Activated CD4-positive, alpha-beta memory T cell treated with anti-CD3 and anti-CD28 coated beads, Interleukin-2, amount 10 ng/mL, durations not matched to agents 7 days and 5 days (primary cell): ENCODE measurements around the gene ZFP2. TPM values are rescaled to one million over a fixed set of nuclear protein-coding genes. Genes with fewer than 3 reads are reported as not detected.
A peak's percentile ranks its signal among the peaks of the same experiment; 100 is the strongest.
"Not testable (repeated sequence)": the region's sequence is repeated elsewhere in the genome, so short reads cannot be mapped to it uniquely, and the experiment has no call there.

Source experiments
- CTCF ChIA-PET: fragments of 350-600 bp; sonication (Branson Sonifier 250); formaldehyde crosslinking; loops from one replicate; lab custom pipeline; 2021; ENCODE audit warnings: antibody characterized with exemption, inconsistent platforms; lab: Charles Lee
- POLR2A ChIA-PET: fragments of 350-600 bp; sonication (Branson Sonifier 250); formaldehyde crosslinking; loops from one replicate; lab custom pipeline; 2021; ENCODE audit warnings: antibody characterized with exemption; lab: Charles Lee
- DNase-seq: peaks from one replicate; pipeline ENCODE4 v3.0.0-alpha.2; 2020
- H3K27ac Mint-ChIP-seq: one replicate; pipeline ENCODE4 v1.8.0; 2021; ENCODE audit warnings: mild to moderate bottlenecking, mixed read lengths
- H3K27me3 Mint-ChIP-seq: one replicate; pipeline ENCODE4 v1.8.0; 2021; ENCODE audit warnings: mixed read lengths
- H3K36me3 Mint-ChIP-seq: one replicate; pipeline ENCODE4 v1.8.0; 2021; ENCODE audit warnings: low read depth, mixed read lengths
- H3K4me1 Mint-ChIP-seq: one replicate; pipeline ENCODE4 v1.8.0; 2021; ENCODE audit warnings: mixed read lengths
- H3K4me3 Mint-ChIP-seq: one replicate; pipeline ENCODE4 v1.8.0; 2021; ENCODE audit warnings: mild to moderate bottlenecking, mixed read lengths
- H3K9me3 Mint-ChIP-seq: one replicate; pipeline ENCODE4 v1.8.0; 2021; ENCODE audit warnings: mixed read lengths
- total RNA-seq, 2 experiments: library from RNA; stranded (reverse); gene quantifications; one replicate each; pipeline ENCODE4 v1.2.3, GENCODE V29; 2021

ZFP2 gene
- under 1 TPM in 1 of 2 experiments, not detected in 1; 0.15 TPM for total RNA-seq

DNA sequence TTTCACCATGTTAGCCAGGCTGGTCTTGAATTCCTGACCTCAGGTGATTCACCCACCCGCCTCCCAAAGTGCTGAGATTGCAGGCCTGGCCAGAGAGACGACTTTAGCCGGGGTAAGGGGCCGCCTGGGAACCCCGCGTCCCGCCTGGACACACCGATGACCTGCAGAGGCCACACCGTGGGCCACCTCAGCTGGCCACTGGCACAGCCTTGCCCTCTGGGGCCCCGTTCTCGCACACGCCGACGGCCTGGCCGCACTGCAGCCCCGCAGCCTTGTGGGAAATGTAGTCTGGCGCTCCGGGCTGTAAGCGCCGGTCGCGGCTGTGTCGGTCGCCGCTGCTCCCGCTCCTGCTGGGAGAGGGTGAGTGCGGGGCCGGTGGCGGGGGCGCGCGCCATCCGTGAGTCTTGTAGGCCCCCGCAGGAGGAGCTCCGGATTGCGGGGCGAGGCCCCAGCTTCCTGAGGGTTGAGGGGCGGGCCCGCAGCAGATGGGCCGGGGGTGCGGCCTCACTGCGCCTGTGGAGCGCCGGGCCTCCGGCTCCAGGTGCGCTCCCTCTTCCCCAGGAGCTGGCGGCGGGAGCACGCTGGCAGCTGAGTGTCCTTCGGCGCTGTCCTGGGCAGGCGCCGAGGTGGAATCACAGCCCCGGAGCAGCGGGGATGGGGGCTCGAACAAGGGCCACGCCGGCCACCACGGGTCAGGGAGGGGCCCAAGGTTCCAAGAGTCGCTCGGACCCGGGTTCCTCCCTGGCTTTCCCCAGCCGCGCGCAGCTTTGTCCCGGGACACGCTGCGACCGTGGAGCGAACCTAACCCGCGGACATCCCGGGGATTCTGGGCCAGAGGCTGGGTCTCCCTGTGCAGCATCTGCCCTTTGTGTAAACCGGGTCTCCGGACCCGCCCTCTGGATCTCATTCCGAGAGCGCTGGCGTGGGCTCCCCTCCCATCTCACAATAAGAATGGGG is at the start of gene ZFP2:
Gene ZFP2 (plus strand): TSS at position 299 of the 957 bp plus-strand sequence. CDS start 35,401 bp downstream, outside the sequence.
- CTCF ChIA-PET = interaction anchor here (0.8 kb wide), 1 partner anchor 165 kb away, joined by 3 read pairs; the partner anchor contains the start of gene ZNF354C
- Mint-ChIP-seq H3K27ac (no peak within 1 kb of the TSS), H3K4me3 (peak within 1 kb of the TSS; percentile 55), H3K9me3 (peaks cover 44% of the 10 kb centered on the region), H3K36me3 (peaks cover 6% of the 10 kb centered on the region), H3K27me3 (no peaks in the 10 kb centered on the region), H3K4me1 (peaks cover 2% of the 10 kb centered on the region)
- POLR2A ChIA-PET = no interaction called here
- DNase-seq = peak; percentile 17

GRCh38 chr5:178849316-178849715 is 46.4 kb upstream of the ZFP2 start:
- Mint-ChIP-seq H3K27me3 (peaks cover 3% of the 10 kb centered on the region), H3K4me1 (no peaks in the 10 kb centered on the region), H3K27ac (no peak overlapping the region), H3K4me3 (no peak overlapping the region), H3K9me3 (peaks cover 10% of the 10 kb centered on the region), H3K36me3 (no peaks in the 10 kb centered on the region)
- CTCF ChIA-PET = no interaction called here
- POLR2A ChIA-PET = no interaction called here
- no peak for DNase-seq

DNA sequence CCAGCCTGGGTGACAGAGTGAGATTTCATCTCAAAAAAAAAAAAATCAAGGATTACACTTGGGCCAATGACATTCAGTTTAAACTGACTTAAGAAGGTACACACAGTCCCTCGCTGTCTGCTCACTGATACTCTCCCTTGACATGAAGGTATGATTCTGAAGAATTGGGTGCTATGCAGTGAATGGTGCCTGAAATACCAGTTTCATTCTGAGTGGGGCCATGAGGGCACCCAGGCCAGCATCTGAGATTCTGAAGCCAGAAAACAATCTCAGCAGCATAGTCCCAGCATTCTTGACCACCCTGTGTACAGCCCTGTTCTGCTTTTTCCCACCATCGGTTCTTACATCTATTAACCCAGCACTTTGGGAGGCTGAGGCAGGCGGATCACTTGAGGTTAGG is 43.8 kb upstream of the ZFP2 start:
- Mint-ChIP-seq H3K27me3 (peaks cover 3% of the 10 kb centered on the region), H3K36me3 (no peaks in the 10 kb centered on the region), H3K27ac (no peak overlapping the region), H3K9me3 (peaks cover 10% of the 10 kb centered on the region), H3K4me1 (no peaks in the 10 kb centered on the region), H3K4me3 (no peak overlapping the region)
- DNase-seq = no peak
- ChIA-PET CTCF (no interaction called here), POLR2A (no interaction called here)

GRCh38 chr5:178854284-178854683 is 41.4 kb upstream of the ZFP2 start:
- ChIA-PET POLR2A (no interaction called here), CTCF (no interaction called here)
- Mint-ChIP-seq H3K36me3 (no peaks in the 10 kb centered on the region), H3K4me1 (peaks cover 7% of the 10 kb centered on the region), H3K9me3 (peaks cover 11% of the 10 kb centered on the region), H3K27ac (no peak overlapping the region), H3K27me3 (peaks cover 3% of the 10 kb centered on the region), H3K4me3 (no peak overlapping the region)
- DNase-seq = no peak

- ChIA-PET POLR2A (interaction anchor here (0.8 to 1.6 kb wide), 3 partner anchors 130 to 234 kb away, joined by 3 to 10 read pairs (median 6); partner anchors contain the start of genes CLK4, ZNF354A and ZNF354C), CTCF (interaction anchor here (0.7 to 1.9 kb wide), 4 partner anchors 15 to 200 kb away, joined by 3 to 18 read pairs (median 4); partner anchors contain the start of genes ZNF354A and ZNF354C)
- H3K4me3 Mint-ChIP-seq = peak within 1 kb of the TSS; percentile 82
- DNase-seq = peak; percentile 85
- no peaks in the 10 kb centered on the region for H3K27me3 Mint-ChIP-seq
- H3K27ac Mint-ChIP-seq = peak within 1 kb of the TSS; percentile 63
- H3K9me3 Mint-ChIP-seq = peaks cover 17% of the 10 kb centered on the region
- H3K4me1 Mint-ChIP-seq = peaks cover 22% of the 10 kb centered on the region
- H3K36me3 Mint-ChIP-seq = peaks cover 25% of the 10 kb centered on the region
Measured at GRCh38 chr5:178859625-178860521, 35.8 kb upstream of the ZFP2 start, which contains the start of gene ZNF354B. ZNF354B (plus strand) TSS chr5:178859953; CDS start chr5:178861048, 1,095 bp downstream.

DNA sequence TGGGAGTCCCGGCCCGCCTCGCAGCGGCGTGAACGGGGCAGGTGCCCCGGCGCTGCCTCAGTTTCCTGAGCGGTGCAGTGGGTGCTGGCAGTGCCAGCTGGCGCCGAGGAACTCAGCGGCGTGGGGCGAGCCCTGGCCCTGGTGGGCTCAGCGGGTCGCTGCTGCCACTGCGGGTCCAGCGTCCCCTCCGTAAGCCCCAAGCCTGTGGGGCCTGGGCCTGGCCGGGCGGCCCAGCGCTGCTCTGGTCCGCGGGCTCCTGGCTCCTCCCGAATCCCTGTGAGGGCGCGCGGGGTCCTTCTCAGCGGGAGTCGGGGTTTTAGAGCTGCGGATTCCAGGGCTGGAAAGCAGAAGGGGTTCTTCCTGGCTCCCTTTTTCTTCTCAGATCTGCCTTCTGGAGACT is 35.1 kb upstream of the ZFP2 start:
- Mint-ChIP-seq H3K9me3 (peaks cover 19% of the 10 kb centered on the region), H3K4me1 (peaks cover 22% of the 10 kb centered on the region), H3K36me3 (peaks cover 33% of the 10 kb centered on the region)
- DNase-seq, H3K27me3 Mint-ChIP-seq, H3K4me3 Mint-ChIP-seq, H3K27ac Mint-ChIP-seq, CTCF ChIA-PET, POLR2A ChIA-PET: not testable (repeated sequence)

DNA sequence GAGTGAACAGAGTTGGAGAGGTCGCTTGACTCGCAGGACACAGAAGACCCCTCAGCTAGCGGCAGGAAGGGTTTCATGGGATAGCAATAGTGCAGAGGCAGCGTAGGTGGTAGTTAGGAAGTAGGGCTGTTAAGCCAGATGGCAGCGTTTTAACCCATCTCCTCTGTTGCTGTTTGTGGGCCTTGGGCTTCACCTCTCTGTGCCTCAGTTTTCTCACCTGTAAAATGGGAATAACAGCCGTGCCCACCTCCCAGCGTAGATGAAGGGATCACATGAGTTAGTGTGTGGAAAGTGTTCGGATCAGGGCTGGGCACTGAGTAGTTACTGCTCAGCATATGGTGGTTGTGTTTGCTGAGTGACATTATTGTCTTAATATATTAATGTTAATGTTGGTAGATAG is 34.1 kb upstream of the ZFP2 start:
- no peak for DNase-seq
- Mint-ChIP-seq H3K27ac (no peak overlapping the region), H3K9me3 (peaks cover 22% of the 10 kb centered on the region), H3K27me3 (no peaks in the 10 kb centered on the region), H3K4me3 (peak overlapping the region; percentile 62), H3K36me3 (peaks cover 43% of the 10 kb centered on the region), H3K4me1 (peaks cover 22% of the 10 kb centered on the region)
- POLR2A ChIA-PET = no interaction called here
- CTCF ChIA-PET = interaction anchor here (0.6 kb wide), 1 partner anchor 66 kb away, joined by 3 read pairs; no protein-coding TSS in a partner anchor

DNA sequence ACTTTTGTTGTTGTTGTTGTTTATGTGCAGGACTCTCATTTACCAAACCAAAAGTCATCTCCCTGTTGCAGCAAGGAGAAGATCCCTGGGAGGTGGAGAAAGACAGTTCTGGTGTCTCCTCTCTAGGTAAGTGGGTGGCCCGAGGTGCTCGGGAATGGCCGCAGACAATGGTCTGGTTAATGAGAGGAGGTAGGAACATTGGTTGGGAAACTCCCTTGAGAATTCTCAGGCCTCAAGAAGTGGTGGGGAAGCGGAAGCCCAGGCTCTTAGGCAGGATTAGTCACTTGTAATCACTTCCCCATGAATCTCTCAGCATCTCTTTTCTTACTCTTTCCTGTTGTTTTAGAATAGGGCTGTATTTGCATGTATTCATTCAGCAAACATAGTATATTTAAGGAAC is 28.8 kb upstream of the ZFP2 start:
- ChIA-PET POLR2A (no interaction called here), CTCF (no interaction called here)
- no peak overlapping the region for H3K4me3 Mint-ChIP-seq

GRCh38 chr5:178869577-178869976 is 26.1 kb upstream of the ZFP2 start:
- ChIA-PET POLR2A (no interaction called here), CTCF (no interaction called here)
- DNase-seq = no peak
- H3K27ac Mint-ChIP-seq = no peak overlapping the region
- no peak overlapping the region for H3K4me3 Mint-ChIP-seq
- H3K36me3 Mint-ChIP-seq = peaks cover 98% of the 10 kb centered on the region
- no peaks in the 10 kb centered on the region for H3K27me3 Mint-ChIP-seq
- no peaks in the 10 kb centered on the region for H3K4me1 Mint-ChIP-seq
- H3K9me3 Mint-ChIP-seq = peaks cover 50% of the 10 kb centered on the region

More for the DNA sequence above, 28.8 kb upstream of the ZFP2 start:
- Mint-ChIP-seq H3K27me3 (no peaks in the 10 kb centered on the region), H3K36me3 (peaks cover 82% of the 10 kb centered on the region), H3K27ac (no peak overlapping the region), H3K4me1 (peaks cover under 1% of the 10 kb centered on the region), H3K9me3 (peaks cover 38% of the 10 kb centered on the region)
- DNase-seq = no peak

- ChIA-PET CTCF (no interaction called here), POLR2A (no interaction called here)
- peaks cover 58% of the 10 kb centered on the region for H3K9me3 Mint-ChIP-seq
- DNase-seq = no peak
- no peaks in the 10 kb centered on the region for H3K27me3 Mint-ChIP-seq
- H3K27ac Mint-ChIP-seq = no peak overlapping the region
- H3K36me3 Mint-ChIP-seq = peaks cover 98% of the 10 kb centered on the region
- no peak overlapping the region for H3K4me3 Mint-ChIP-seq
- no peaks in the 10 kb centered on the region for H3K4me1 Mint-ChIP-seq
Measured at GRCh38 chr5:178870411-178870810, 25.3 kb upstream of the ZFP2 start.

DNA sequence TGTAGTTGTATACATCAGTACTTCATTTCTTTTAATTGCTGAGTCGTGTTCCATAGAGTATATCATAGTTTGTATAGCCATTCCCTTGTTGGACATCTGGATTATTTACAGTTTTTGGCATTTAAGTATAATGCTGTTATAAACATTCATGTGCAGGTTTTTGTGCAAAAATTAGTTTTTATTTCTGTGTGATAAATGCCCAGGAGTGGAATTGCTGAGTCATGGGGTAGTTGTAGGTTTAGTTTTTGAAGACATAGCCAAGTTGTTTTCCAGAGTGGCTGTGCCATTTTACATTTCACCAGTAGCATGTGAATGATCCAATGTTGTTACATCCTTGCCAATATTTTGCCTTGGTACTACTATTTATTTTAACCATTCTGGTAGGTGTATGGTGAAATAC is 23.4 kb upstream of the ZFP2 start:
- ChIA-PET CTCF (no interaction called here), POLR2A (no interaction called here)
- Mint-ChIP-seq H3K27me3 (no peaks in the 10 kb centered on the region), H3K36me3 (peaks cover 98% of the 10 kb centered on the region), H3K4me3 (no peak overlapping the region), H3K4me1 (no peaks in the 10 kb centered on the region), H3K27ac (no peak overlapping the region), H3K9me3 (peaks cover 62% of the 10 kb centered on the region)
- DNase-seq = no peak

DNA sequence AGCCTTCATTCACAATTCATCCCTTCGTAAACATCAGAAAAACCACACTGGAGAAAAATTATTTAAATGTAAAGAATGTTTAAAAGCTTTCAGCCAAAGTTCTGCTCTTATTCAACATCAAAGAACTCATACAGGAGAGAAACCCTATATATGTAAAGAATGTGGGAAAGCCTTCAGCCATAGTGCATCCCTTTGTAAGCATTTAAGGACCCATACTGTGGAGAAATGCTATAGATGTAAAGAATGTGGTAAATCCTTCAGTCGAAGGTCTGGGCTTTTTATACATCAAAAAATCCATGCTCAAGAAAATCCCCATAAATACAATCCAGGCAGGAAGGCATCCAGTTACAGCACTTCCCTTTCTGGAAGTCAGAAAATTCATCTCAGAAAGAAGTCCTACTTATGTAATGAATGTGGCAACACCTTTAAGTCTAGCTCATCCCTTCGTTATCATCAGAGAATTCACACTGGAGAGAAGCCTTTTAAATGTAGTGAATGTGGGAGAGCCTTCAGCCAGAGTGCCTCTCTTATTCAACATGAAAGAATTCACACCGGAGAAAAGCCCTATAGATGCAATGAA is 12.5 kb upstream of the ZFP2 start:
- H3K27ac Mint-ChIP-seq, H3K27me3 Mint-ChIP-seq, DNase-seq, POLR2A ChIA-PET, H3K4me1 Mint-ChIP-seq, H3K4me3 Mint-ChIP-seq, CTCF ChIA-PET: not testable (repeated sequence)
- Mint-ChIP-seq H3K9me3 (peaks cover 59% of the 10 kb centered on the region), H3K36me3 (peaks cover 75% of the 10 kb centered on the region)
